Neural progenitor cell (in vitro differentiated cells): ENCODE data around the gene CALN1.

Source experiments
- CTCF ChIP-seq: fragments of 200-600 bp; sonication (generic); IDR thresholded peaks from 2 replicates; pipeline ENCODE4 v1.5.1; 2017; ENCODE audit warnings: antibody characterized with exemption, mild to moderate bottlenecking
- EZH2phosphoT487 ChIP-seq: fragments of 200-600 bp; sonication (generic); IDR thresholded peaks from 2 replicates; pipeline ENCODE4 v1.6.1; 2017; ENCODE audit warnings: antibody characterized with exemption

DNA sequence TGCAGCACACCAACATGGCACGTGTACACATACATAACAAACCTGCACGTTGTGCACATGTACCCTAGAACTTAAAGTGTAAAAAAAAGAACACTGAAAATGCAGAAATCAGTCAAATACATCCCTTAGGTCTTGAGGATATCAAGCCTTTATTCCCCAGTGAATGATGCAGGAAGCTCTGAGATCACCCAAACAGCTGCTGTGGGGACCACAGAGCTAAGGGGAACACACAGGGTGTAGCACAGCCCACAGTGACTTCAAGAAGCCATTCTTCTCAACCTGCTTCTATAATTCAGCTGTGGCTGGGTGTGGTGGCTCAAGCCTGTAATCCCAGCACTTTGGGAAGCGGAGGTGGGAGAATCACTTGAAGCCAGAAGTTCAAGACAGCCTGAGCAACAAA, 314.9 kb downstream of the CALN1 start:
- TF ChIP-seq EZH2phosphoT487, result no peak
- no peak for TF ChIP-seq CTCF
